HG02943 (cell line): ENCODE results near the gene PARS2.

ENCODE experiments used
- ATAC-seq: cut with Tn5 transposase; IDR thresholded peaks from one replicate; pipeline ENCODE4 v1.9.1; 2021; ENCODE audit warnings: mild to moderate bottlenecking, low read depth, moderate library complexity; ENCODE audit not compliant: unreplicated experiment

The PARS2 gene

GRCh38 chr1:54800041-54800898 is 35.9 kb upstream of the PARS2 start:
- ATAC-seq, result no peak

- no peak for ATAC-seq
These were observed 34.7 kb upstream of the PARS2 start for GRCh38 chr1:54798769-54799641.

GRCh38 chr1:54798206-54798605 is 33.9 kb upstream of the PARS2 start:
- no peak for ATAC-seq

GRCh38 chr1:54796902-54797301 is 32.6 kb upstream of the PARS2 start:
- no peak for ATAC-seq

- no peak for ATAC-seq
These were observed 31.6 kb upstream of the PARS2 start for GRCh38 chr1:54795841-54796468.

GRCh38 chr1:54795356-54795665 is 31.0 kb upstream of the PARS2 start:
- no peak for ATAC-seq

- no peak for ATAC-seq
These were observed 30.4 kb upstream of the PARS2 start for GRCh38 chr1:54794451-54795355.

GRCh38 chr1:54792686-54793282 is 28.5 kb upstream of the PARS2 start:
- no peak for ATAC-seq

- no peak for ATAC-seq
These were observed 27.7 kb upstream of the PARS2 start for GRCh38 chr1:54791880-54792522.

- ATAC-seq, result no peak
These were observed 24.1 kb upstream of the PARS2 start for GRCh38 chr1:54788459-54788858.

GRCh38 chr1:54787604-54788003 is 23.3 kb upstream of the PARS2 start:
- no peak for ATAC-seq

- ATAC-seq, result no peak
These were observed 22.5 kb upstream of the PARS2 start for GRCh38 chr1:54786778-54787177.

GRCh38 chr1:54784066-54784465 is 19.7 kb upstream of the PARS2 start:
- ATAC-seq, result no peak

GRCh38 chr1:54782588-54782987 is 18.3 kb upstream of the PARS2 start:
- no peak for ATAC-seq

- no peak for ATAC-seq
These were observed 17.8 kb upstream of the PARS2 start for GRCh38 chr1:54782156-54782555.

- ATAC-seq, result no peak
These were observed 16.9 kb upstream of the PARS2 start for GRCh38 chr1:54781023-54781723.

GRCh38 chr1:54777431-54777830 is 13.1 kb upstream of the PARS2 start:
- ATAC-seq, result no peak

- ATAC-seq, result no peak
These were observed 12.7 kb upstream of the PARS2 start for GRCh38 chr1:54777011-54777410.
